Posterior cingulate gyrus (tissue), 11 donors: ENCODE data around the gene DAB1.

ENCODE experiments used
- DNase-seq, 10 donors: peaks; one replicate each; pipeline versions ENCODE4 v3.0.0 to v3.0.0-alpha.2; 2020 to 2021; ENCODE audit warnings: mixed read lengths in 3 of 10
- intact Hi-C: fragments of 100-400 bp; cut with DNase I; formaldehyde crosslinking; loops from one replicate; pipeline ENCODE4 v1.15.1; 2023

DAB1 gene

DNA sequence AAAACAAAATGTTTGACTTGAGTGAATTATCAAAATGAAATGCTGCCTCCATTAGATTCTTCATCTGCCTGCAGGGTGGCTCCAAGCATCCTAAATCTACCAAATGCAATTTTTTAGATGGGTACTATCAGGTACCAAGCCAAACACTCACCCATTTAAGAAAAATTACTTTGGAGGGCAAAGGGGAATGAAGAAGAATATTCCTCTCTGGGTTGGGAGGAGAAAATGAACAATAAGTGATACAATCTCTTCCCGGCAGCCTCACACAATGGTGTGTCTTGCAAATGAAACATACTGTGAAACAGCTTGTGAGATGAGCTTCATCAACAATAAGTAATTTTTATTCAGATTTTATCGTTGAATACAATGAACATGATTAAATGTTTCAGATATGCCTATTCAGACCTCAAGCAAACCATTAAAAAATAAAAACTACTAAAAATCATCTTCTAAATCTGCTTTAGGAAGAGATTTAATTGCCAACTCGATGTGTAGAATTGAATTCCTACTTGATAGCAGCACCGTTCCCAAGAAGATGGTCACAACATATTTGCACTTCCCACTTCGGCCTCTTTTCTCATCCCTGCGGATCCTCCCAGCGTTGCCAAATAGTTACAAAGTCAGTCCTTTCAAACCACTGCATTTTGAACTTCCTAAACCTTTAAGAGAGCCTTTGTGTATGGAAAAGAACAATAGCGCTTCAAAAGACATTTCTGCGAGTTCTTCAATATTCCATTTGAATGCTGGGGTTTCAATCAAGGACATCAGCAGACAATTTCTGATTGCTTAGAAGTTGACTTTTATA lies 2.7 kb downstream of the DAB1 start:
- intact Hi-C loops: no loop called here
- no peak for DNase-seq

GRCh38 chr1:57418971-57419370 lies 4.9 kb downstream of the DAB1 start:
- intact Hi-C loops: no loop called here
- DNase-seq: no peak

DNA sequence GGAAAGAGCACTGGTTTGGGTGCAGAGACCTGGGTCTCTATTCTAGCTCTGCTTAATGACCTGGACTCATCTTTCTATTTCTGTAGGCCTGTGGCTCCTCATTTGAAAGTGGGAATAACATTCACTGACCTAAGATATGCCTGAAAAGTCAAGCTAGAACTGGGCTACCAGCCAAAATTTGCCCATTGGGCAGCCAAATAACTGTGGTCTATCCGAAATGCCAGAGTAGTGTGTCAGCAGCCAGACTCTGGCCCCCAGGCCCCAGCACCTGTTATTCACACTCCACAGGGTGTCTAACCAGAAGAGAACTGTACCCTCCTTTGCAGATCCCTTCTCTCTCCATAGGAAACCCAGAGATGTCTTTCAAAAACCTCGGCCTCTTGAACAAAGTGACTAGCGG lies 12.6 kb downstream of the DAB1 start:
- DNase-seq: no peak
- intact Hi-C loops: no loop called here

- no peak for DNase-seq
These were observed 13.4 kb downstream of the DAB1 start for GRCh38 chr1:57410508-57410907.

DNA sequence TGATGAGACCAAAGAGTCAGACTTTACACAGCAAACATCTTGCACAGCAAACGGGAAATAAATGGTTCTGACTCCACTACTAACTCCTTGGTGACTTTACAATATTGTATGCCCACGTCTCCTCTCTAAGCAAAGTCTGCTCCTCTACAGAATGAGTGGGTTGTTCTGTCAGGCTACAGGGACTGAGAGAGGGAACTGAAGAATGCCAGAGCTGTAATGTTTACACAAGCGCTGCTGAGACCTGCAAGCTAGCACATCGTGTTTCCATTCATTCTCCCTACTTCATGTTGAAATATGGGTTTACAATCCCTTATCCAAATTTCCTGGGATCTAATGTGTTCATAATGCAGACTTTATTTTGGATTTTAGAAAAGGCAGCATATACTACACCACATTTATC lies 15.9 kb downstream of the DAB1 start:
- peak in 1 of 10 donors; percentile 55 for DNase-seq
- intact Hi-C loops: no loop called here

More at GRCh38 chr1:57410508-57410907, 13.4 kb downstream of the DAB1 start:
- intact Hi-C loops: no loop called here

- no peak for DNase-seq
- intact Hi-C loops: no loop called here
These were observed 17.4 kb downstream of the DAB1 start for GRCh38 chr1:57406428-57406970.

DNA sequence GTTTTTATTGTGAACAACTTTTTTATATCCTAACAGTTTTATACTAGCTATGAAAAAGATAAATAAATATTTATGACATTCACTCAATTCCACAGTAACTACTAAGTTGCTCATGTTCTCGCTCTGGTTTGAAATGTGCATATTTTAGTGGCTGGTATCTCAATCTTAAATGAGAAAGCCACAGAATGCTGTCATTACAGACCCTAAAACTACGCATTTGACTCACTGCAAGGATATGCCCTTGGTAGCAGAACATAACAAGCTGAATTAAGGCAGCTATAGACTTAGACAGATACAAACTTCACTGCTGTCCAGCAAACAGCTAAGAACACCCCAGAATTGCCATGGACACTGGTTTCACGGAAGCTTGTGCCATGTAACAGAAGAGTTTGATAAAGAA lies 19.0 kb downstream of the DAB1 start:
- no peak for DNase-seq
- intact Hi-C loops: no loop called here

DNA sequence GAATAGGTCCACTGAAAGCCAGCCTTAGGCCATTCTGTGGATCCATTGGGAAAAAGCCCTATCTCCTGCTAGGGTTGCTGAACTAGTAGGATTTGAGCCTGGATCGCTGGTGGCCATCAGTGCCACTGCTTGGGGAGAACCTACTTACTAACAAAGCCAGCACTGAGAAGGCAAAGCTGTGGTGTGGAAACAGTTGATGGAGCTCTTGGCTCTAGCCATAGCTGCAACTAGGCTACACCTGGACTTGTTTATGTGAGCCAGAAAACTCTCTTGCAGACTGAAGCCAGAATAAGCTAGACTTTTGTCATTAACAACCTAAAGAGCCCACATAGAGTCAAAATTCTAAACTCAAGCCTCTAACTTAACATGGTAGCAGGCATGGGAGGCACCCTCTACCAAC lies 20.7 kb downstream of the DAB1 start:
- intact Hi-C loops: no loop called here
- DNase-seq: no peak

- no peak for DNase-seq
- intact Hi-C loops: no loop called here
These were observed 22.2 kb downstream of the DAB1 start for GRCh38 chr1:57401671-57402070.

- intact Hi-C loops: no loop called here
- DNase-seq: no peak
These were observed 23.8 kb downstream of the DAB1 start for GRCh38 chr1:57400048-57400447.

- intact Hi-C loops: no loop called here
- DNase-seq: no peak
These were observed 30.7 kb downstream of the DAB1 start for GRCh38 chr1:57393058-57393584.

DNA sequence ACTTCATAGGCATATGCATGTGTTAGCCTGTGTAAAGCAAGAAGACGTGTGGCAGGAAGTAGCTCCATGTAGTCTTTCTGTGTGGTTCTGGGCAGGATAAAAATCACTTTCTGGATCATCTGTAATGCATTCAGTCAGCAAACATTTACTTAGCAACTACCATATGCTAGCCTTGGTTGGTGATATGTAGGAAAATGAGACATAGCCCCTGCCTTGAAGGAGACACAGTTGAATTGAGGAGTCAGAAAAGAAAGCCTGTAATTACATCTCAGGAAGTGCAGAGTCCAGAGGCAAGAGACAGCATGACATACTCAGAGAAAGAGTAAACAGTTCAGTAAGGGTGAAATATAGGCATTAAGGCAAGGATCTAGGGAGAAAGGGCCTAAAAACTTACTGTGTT lies 38.5 kb downstream of the DAB1 start:
- intact Hi-C loops: no loop called here

DNA sequence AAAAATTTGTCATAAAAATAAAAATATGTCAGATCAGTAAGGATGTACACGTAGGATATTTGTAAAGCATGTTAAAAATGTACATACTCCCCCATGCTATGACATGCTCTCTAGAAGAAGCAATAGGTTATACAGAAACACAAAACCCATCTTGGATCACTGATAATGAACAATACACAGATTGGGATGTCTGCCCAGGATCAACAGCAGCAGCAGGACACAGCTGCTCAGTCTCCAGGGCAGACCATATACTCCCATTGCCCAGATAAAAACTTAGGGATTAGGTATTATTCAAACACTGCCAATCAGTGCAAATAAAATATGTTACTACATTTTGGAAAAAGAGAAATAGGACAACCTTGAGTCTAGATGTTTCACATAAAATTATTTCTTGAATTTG lies 39.0 kb downstream of the DAB1 start:
- intact Hi-C loops: no loop called here
- no peak for DNase-seq

More for the DNA sequence above, 38.5 kb downstream of the DAB1 start:
- DNase-seq: no peak

DNA sequence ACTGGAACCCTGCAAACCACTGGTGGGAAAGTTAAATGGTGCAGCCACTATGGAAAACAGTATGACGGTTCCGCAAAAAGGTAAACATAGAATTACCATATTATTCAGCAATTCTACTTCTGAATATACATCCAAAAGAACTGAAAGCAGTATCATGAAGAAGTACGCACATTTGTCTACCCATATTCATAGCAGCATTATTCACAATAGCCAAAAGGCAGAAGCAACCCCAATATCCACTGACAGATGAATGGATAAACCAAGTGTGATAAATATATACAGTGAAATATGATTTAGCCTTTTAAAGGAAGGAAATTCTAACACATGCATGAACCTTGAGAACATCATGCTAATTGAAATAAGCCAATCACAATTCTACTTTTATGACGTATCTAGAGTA lies 39.6 kb downstream of the DAB1 start:
- DNase-seq: no peak
- intact Hi-C loops: no loop called here

- DNase-seq: no peak
- intact Hi-C loops: no loop called here
These were observed 42.0 kb downstream of the DAB1 start for GRCh38 chr1:57381871-57382270.

DNA sequence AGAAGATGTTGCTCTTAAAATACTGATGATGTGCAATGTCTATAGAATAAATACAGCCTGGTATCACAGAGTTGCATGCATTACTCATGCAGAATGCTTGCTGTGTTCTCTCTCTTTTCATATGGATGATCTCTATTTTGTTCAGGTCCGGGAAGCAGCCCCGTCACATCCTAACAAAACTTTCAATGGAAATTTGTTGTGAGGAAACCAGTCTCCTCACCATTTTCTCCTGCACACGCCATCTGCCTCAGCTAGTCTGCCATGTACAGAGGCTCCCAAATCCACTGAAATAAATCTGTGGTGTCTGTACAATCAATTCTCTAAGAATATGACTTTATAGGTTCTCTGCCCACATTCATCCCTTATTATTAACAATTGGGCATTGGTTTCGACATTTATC lies 42.4 kb downstream of the DAB1 start:
- intact Hi-C loops: no loop called here
- DNase-seq: no peak

- no peak for DNase-seq
- intact Hi-C loops: no loop called here
These were observed 42.9 kb downstream of the DAB1 start for GRCh38 chr1:57380923-57381322.

GRCh38 chr1:57378534-57378933 lies 45.3 kb downstream of the DAB1 start:
- DNase-seq: no peak
- intact Hi-C loops: no loop called here

DNA sequence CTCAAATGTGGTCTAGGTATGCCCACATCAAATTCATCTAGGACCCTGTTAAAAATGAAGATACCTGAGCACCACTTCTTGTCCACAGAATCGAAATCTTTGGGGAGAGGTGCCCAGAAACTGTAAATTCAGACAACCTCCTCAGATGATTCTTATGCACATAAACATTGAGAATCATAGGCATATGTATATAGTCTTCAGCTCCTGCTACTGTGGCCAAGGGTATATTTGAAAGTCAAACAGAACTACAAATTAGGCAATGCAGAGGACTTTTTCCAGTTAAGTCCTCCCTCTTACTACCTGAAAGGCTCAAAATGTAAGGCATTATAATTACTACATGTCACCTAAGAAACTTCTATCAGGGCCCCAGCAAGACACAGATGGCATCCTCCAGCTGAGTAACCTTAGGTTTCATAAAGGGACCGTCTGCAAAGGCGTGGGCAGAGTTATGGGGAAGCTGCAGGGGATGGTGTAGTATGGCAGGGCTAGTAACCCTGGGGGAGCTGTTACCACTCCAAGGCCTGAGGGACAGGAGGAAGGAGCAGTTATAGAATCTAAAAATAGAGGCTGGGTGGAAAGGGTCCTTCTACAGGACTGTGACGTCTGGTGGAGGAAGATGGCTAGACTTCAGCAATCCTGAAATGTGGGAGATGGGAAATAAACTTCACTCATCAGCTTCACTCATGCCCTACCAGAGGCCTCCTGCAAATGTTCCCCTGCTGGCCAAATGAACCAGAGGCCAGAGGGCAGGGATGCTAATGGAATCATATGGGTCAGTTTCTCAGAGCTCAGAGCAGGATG lies 46.3 kb downstream of the DAB1 start:
- no peak for DNase-seq
- intact Hi-C loops: no loop called here

DNA sequence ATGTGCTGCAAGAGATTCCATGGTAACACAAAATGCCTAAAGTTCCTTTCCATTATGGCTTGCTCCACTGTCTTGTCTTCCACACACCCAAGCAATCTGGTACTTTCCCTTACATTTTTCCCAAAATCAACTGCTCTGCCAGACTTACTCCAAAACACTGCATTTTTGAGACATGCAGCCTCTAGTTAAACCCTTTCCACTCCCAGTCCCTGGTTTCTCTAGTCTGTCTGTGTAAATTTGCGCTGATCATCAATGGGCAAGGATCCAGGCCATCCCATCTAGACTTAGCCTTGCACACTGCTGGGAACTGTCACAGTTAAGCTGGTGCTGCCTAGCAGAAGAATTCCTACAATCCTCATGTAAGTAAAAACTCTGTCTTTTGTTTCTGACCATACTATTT lies 47.8 kb downstream of the DAB1 start:
- no peak for DNase-seq
- intact Hi-C loops: no loop called here

GRCh38 chr1:57369889-57370288 lies 54.0 kb downstream of the DAB1 start:
- no peak for DNase-seq
- intact Hi-C loops: no loop called here
